ENCODE results near the gene SVOPL. TPM values are rescaled to one million over a fixed set of nuclear protein-coding genes. Genes with fewer than 3 reads are reported as not detected.
"Not testable (repeated sequence)": the region's sequence is repeated elsewhere in the genome, so short reads cannot be mapped to it uniquely, and the experiment has no call there.

The SVOPL gene
- polyA plus RNA-seq, 2 donors, result 0.10 to 0.13 TPM

- H3K36me3 ChIP-seq (ENCODE audit: control insufficient read depth in 2 of 2, insufficient read depth in 2 of 2, low read length in 1 of 2), result no peaks in the 10 kb centered on the region
- no peak overlapping the region for H3K4me3 ChIP-seq (ENCODE audit: low read depth in 1 of 2, low read length in 2 of 2)
- no peaks in the 10 kb centered on the region for H3K4me1 ChIP-seq (ENCODE audit: control insufficient read depth in 2 of 2, insufficient read depth in 2 of 2, low read length in 1 of 2)
- no peaks in the 10 kb centered on the region for H3K27me3 ChIP-seq (ENCODE audit: control insufficient read depth in 1 of 2, insufficient read depth in 2 of 2, low read length in 2 of 2)
- H3K27ac ChIP-seq (ENCODE audit: low read depth in 2 of 2, low read length in 1 of 2), result no peak overlapping the region
- no peaks in the 10 kb centered on the region for H3K9me3 ChIP-seq (ENCODE audit: control insufficient read depth in 2 of 2, insufficient read depth in 1 of 2, low read depth in 1 of 2, low read length in 1 of 2)
- 74 to 77% methylated on average over 15 of the region's 15 CpGs for WGBS, 2 donors
Measured at GRCh38 chr7:138710536-138711385, 9.6 kb upstream of the SVOPL start.

GRCh38 chr7:138705167-138705566 lies 4.0 kb upstream of the SVOPL start:
- no peaks in the 10 kb centered on the region for H3K36me3 ChIP-seq (ENCODE audit: control insufficient read depth in 2 of 2, insufficient read depth in 2 of 2, low read length in 1 of 2)
- H3K27me3 ChIP-seq (ENCODE audit: control insufficient read depth in 1 of 2, insufficient read depth in 2 of 2, low read length in 2 of 2), result no peaks in the 10 kb centered on the region
- no peaks in the 10 kb centered on the region for H3K4me1 ChIP-seq (ENCODE audit: control insufficient read depth in 2 of 2, insufficient read depth in 2 of 2, low read length in 1 of 2)
- 36 to 50% methylated on average over 7 of the region's 7 CpGs for WGBS, 2 donors
- no peak overlapping the region for H3K4me3 ChIP-seq (ENCODE audit: low read depth in 1 of 2, low read length in 2 of 2)
- H3K27ac ChIP-seq (ENCODE audit: low read depth in 2 of 2, low read length in 1 of 2), result no peak overlapping the region
- no peaks in the 10 kb centered on the region for H3K9me3 ChIP-seq (ENCODE audit: control insufficient read depth in 2 of 2, insufficient read depth in 1 of 2, low read depth in 1 of 2, low read length in 1 of 2)

- H3K27me3 ChIP-seq (ENCODE audit: control insufficient read depth in 1 of 2, insufficient read depth in 2 of 2, low read length in 2 of 2), result no peaks in the 10 kb centered on the region
- H3K9me3 ChIP-seq (ENCODE audit: control insufficient read depth in 2 of 2, insufficient read depth in 1 of 2, low read depth in 1 of 2, low read length in 1 of 2), result no peaks in the 10 kb centered on the region
- H3K4me3 ChIP-seq (ENCODE audit: low read depth in 1 of 2, low read length in 2 of 2), result no peak overlapping the region
- 91 to 92% methylated on average over 2 of the region's 2 CpGs for WGBS, 2 donors
- H3K27ac ChIP-seq (ENCODE audit: low read depth in 2 of 2, low read length in 1 of 2), result no peak overlapping the region
- no peaks in the 10 kb centered on the region for H3K4me1 ChIP-seq (ENCODE audit: control insufficient read depth in 2 of 2, insufficient read depth in 2 of 2, low read length in 1 of 2)
- H3K36me3 ChIP-seq (ENCODE audit: control insufficient read depth in 2 of 2, insufficient read depth in 2 of 2, low read length in 1 of 2), result no peaks in the 10 kb centered on the region
Measured at GRCh38 chr7:138701537-138701923, 368 bp upstream of the SVOPL start.

- H3K27me3 ChIP-seq (ENCODE audit: control insufficient read depth in 1 of 2, insufficient read depth in 2 of 2, low read length in 2 of 2), result no peaks in the 10 kb centered on the region
- H3K9me3 ChIP-seq (ENCODE audit: control insufficient read depth in 2 of 2, insufficient read depth in 1 of 2, low read depth in 1 of 2, low read length in 1 of 2), result no peaks in the 10 kb centered on the region
- no peak overlapping the region for H3K4me3 ChIP-seq (ENCODE audit: low read depth in 1 of 2, low read length in 2 of 2)
- 45 to 62% methylated on average over 9 of the region's 9 CpGs for whole genome bisulfite sequencing, 2 donors
- no peaks in the 10 kb centered on the region for H3K4me1 ChIP-seq (ENCODE audit: control insufficient read depth in 2 of 2, insufficient read depth in 2 of 2, low read length in 1 of 2)
- H3K27ac ChIP-seq (ENCODE audit: low read depth in 2 of 2, low read length in 1 of 2), result no peak overlapping the region
- no peaks in the 10 kb centered on the region for H3K36me3 ChIP-seq (ENCODE audit: control insufficient read depth in 2 of 2, insufficient read depth in 2 of 2, low read length in 1 of 2)
Measured at GRCh38 chr7:138699661-138700060, 1.5 kb downstream of the SVOPL start.

GRCh38 chr7:138698281-138698680 lies 2.9 kb downstream of the SVOPL start:
- H3K27me3 ChIP-seq (ENCODE audit: control insufficient read depth in 1 of 2, insufficient read depth in 2 of 2, low read length in 2 of 2), result no peaks in the 10 kb centered on the region
- H3K4me3 ChIP-seq (ENCODE audit: low read depth in 1 of 2, low read length in 2 of 2), result no peak overlapping the region
- H3K27ac ChIP-seq (ENCODE audit: low read depth in 2 of 2, low read length in 1 of 2), result no peak overlapping the region
- WGBS, 2 donors, result 92 to 94% methylated on average over 7 of the region's 7 CpGs
- no peaks in the 10 kb centered on the region for H3K4me1 ChIP-seq (ENCODE audit: control insufficient read depth in 2 of 2, insufficient read depth in 2 of 2, low read length in 1 of 2)
- H3K36me3 ChIP-seq (ENCODE audit: control insufficient read depth in 2 of 2, insufficient read depth in 2 of 2, low read length in 1 of 2), result no peaks in the 10 kb centered on the region
- no peaks in the 10 kb centered on the region for H3K9me3 ChIP-seq (ENCODE audit: control insufficient read depth in 2 of 2, insufficient read depth in 1 of 2, low read depth in 1 of 2, low read length in 1 of 2)

GRCh38 chr7:138697535-138698182 lies 3.5 kb downstream of the SVOPL start:
- Histone ChIP-seq H3K27me3 (ENCODE audit: control insufficient read depth in 1 of 2, insufficient read depth in 2 of 2, low read length in 2 of 2) (no peaks in the 10 kb centered on the region), H3K4me3 (ENCODE audit: low read depth in 1 of 2, low read length in 2 of 2) (no peak overlapping the region), H3K27ac (ENCODE audit: low read depth in 2 of 2, low read length in 1 of 2) (no peak overlapping the region), H3K36me3 (ENCODE audit: control insufficient read depth in 2 of 2, insufficient read depth in 2 of 2, low read length in 1 of 2) (no peaks in the 10 kb centered on the region), H3K9me3 (ENCODE audit: control insufficient read depth in 2 of 2, insufficient read depth in 1 of 2, low read depth in 1 of 2, low read length in 1 of 2) (no peaks in the 10 kb centered on the region), H3K4me1 (ENCODE audit: control insufficient read depth in 2 of 2, insufficient read depth in 2 of 2, low read length in 1 of 2) (no peaks in the 10 kb centered on the region)
- WGBS, 2 donors, result 57 to 85% methylated on average over 2 of the region's 2 CpGs

GRCh38 chr7:138695776-138696175 lies 5.4 kb downstream of the SVOPL start:
- H3K36me3 ChIP-seq (ENCODE audit: control insufficient read depth in 2 of 2, insufficient read depth in 2 of 2, low read length in 1 of 2); H3K27me3 ChIP-seq (ENCODE audit: control insufficient read depth in 1 of 2, insufficient read depth in 2 of 2, low read length in 2 of 2); H3K27ac ChIP-seq (ENCODE audit: low read depth in 2 of 2, low read length in 1 of 2); H3K9me3 ChIP-seq (ENCODE audit: control insufficient read depth in 2 of 2, insufficient read depth in 1 of 2, low read depth in 1 of 2, low read length in 1 of 2); H3K4me3 ChIP-seq (ENCODE audit: low read depth in 1 of 2, low read length in 2 of 2); H3K4me1 ChIP-seq (ENCODE audit: control insufficient read depth in 2 of 2, insufficient read depth in 2 of 2, low read length in 1 of 2): not testable (repeated sequence)
- WGBS, 2 donors, result 94% methylated on average over 9 of the region's 9 CpGs

- H3K4me1 ChIP-seq (ENCODE audit: control insufficient read depth in 2 of 2, insufficient read depth in 2 of 2, low read length in 1 of 2), result no peaks in the 10 kb centered on the region
Measured at GRCh38 chr7:138695106-138695505, 6.1 kb downstream of the SVOPL start.

GRCh38 chr7:138691178-138691577 lies 10.0 kb downstream of the SVOPL start:
- Histone ChIP-seq H3K27ac (ENCODE audit: low read depth in 2 of 2, low read length in 1 of 2) (no peak overlapping the region), H3K4me1 (ENCODE audit: control insufficient read depth in 2 of 2, insufficient read depth in 2 of 2, low read length in 1 of 2) (no peaks in the 10 kb centered on the region), H3K36me3 (ENCODE audit: control insufficient read depth in 2 of 2, insufficient read depth in 2 of 2, low read length in 1 of 2) (no peaks in the 10 kb centered on the region), H3K9me3 (ENCODE audit: control insufficient read depth in 2 of 2, insufficient read depth in 1 of 2, low read depth in 1 of 2, low read length in 1 of 2) (no peaks in the 10 kb centered on the region), H3K4me3 (ENCODE audit: low read depth in 1 of 2, low read length in 2 of 2) (no peak overlapping the region), H3K27me3 (ENCODE audit: control insufficient read depth in 1 of 2, insufficient read depth in 2 of 2, low read length in 2 of 2) (no peaks in the 10 kb centered on the region)
- WGBS, 2 donors, result 75 to 77% methylated on average over 5 of the region's 5 CpGs

More at GRCh38 chr7:138695106-138695505, 6.1 kb downstream of the SVOPL start:
- Histone ChIP-seq H3K27me3 (ENCODE audit: control insufficient read depth in 1 of 2, insufficient read depth in 2 of 2, low read length in 2 of 2) (no peaks in the 10 kb centered on the region), H3K4me3 (ENCODE audit: low read depth in 1 of 2, low read length in 2 of 2) (no peak overlapping the region), H3K27ac (ENCODE audit: low read depth in 2 of 2, low read length in 1 of 2) (no peak overlapping the region), H3K36me3 (ENCODE audit: control insufficient read depth in 2 of 2, insufficient read depth in 2 of 2, low read length in 1 of 2) (no peaks in the 10 kb centered on the region), H3K9me3 (ENCODE audit: control insufficient read depth in 2 of 2, insufficient read depth in 1 of 2, low read depth in 1 of 2, low read length in 1 of 2) (no peaks in the 10 kb centered on the region)
- 89 to 93% methylated on average over 4 of the region's 4 CpGs for WGBS, 2 donors

GRCh38 chr7:138690495-138690894 lies 10.7 kb downstream of the SVOPL start:
- Histone ChIP-seq H3K27ac (ENCODE audit: low read depth in 2 of 2, low read length in 1 of 2) (no peak overlapping the region), H3K36me3 (ENCODE audit: control insufficient read depth in 2 of 2, insufficient read depth in 2 of 2, low read length in 1 of 2) (no peaks in the 10 kb centered on the region), H3K4me3 (ENCODE audit: low read depth in 1 of 2, low read length in 2 of 2) (no peak overlapping the region), H3K9me3 (ENCODE audit: control insufficient read depth in 2 of 2, insufficient read depth in 1 of 2, low read depth in 1 of 2, low read length in 1 of 2) (no peaks in the 10 kb centered on the region), H3K27me3 (ENCODE audit: control insufficient read depth in 1 of 2, insufficient read depth in 2 of 2, low read length in 2 of 2) (no peaks in the 10 kb centered on the region), H3K4me1 (ENCODE audit: control insufficient read depth in 2 of 2, insufficient read depth in 2 of 2, low read length in 1 of 2) (no peaks in the 10 kb centered on the region)
- WGBS, 2 donors, result 96% methylated on average over 2 of the region's 2 CpGs
